H1 (cell line): ENCODE data around the gene SPTB. TPM values are rescaled to one million over a fixed set of nuclear protein-coding genes. Genes with fewer than 3 reads are reported as not detected.

Source experiments
- CHD7 ChIP-seq: fragments of 300-600 bp; sonication (generic); IDR thresholded peaks from 2 replicates; pipeline ENCODE4 v1.7.1; 2012; ENCODE audit warnings: low read length, moderate library complexity, mild to moderate bottlenecking, inconsistent platforms; ENCODE audit not compliant: insufficient replicate concordance
- CREB1 ChIP-seq: IDR thresholded peaks from 2 replicates; pipeline ENCODE4 v1.6.1; 2012; ENCODE audit warnings: inconsistent platforms
- GABPA ChIP-seq: IDR thresholded peaks from 2 replicates; pipeline ENCODE4 v1.6.1; 2011; ENCODE audit warnings: mild to moderate bottlenecking, low read length, moderate library complexity, borderline replicate concordance; ENCODE audit not compliant: insufficient read depth
- JUN ChIP-seq: IDR thresholded peaks from 2 replicates; pipeline ENCODE4 v1.6.1; 2011; ENCODE audit warnings: low read depth, mild to moderate bottlenecking, improper control_type of control experiment, low read length
- KDM1A ChIP-seq: fragments of 200-600, 300-600 bp; sonication (generic); IDR thresholded peaks from 2 replicates; pipeline ENCODE4 v1.7.1; 2016; ENCODE audit warnings: mild to moderate bottlenecking, low read length, borderline replicate concordance
- NANOG ChIP-seq: IDR thresholded peaks from 2 replicates; pipeline ENCODE4 v1.6.1; 2011; ENCODE audit warnings: low read length, low read depth, mild to moderate bottlenecking, inconsistent platforms; ENCODE audit not compliant: insufficient read depth, poor library complexity, severe bottlenecking
- RXRA ChIP-seq: IDR thresholded peaks from 2 replicates; pipeline ENCODE4 v1.6.1; 2011; ENCODE audit warnings: low read depth, mild to moderate bottlenecking, low read length, moderate library complexity; ENCODE audit not compliant: insufficient read depth
- TAF7 ChIP-seq: optimal IDR thresholded peaks from 2 replicates; pipeline ENCODE3; 2011; ENCODE audit warnings: low read depth, mild to moderate bottlenecking, inconsistent platforms, low read length, moderate library complexity, borderline replicate concordance
- polyA plus RNA-seq, 7 experiments: library from polyadenylated mRNA; depleted of rRNA in 3 of 7; stranded (reverse) in 5 of 7; unstranded in 2 of 7; fragments of >200 nt in 5 of 7; fragments of 200-250 nt in 2 of 7; gene quantifications; 1 replicate in 5 of 7; 2 replicates in 1 of 7; 4 replicates in 1 of 7; pipeline versions ENCODE4 v1.2.1 to v1.2.3, GENCODE V29; 2011 to 2013; ENCODE audit warnings: missing spikeins in 2 of 7, mixed read lengths in 2 of 7
- total RNA-seq: library from RNA; stranded (reverse); fragmentation: NEBNext Ultra II Directional; extraction: Animal tissue kit (Norgen Biotek cat#: 25700); gene quantifications from 2 replicates; pipeline ENCODE4 v1.2.1, GENCODE V29; 2021
- TF ChIP-seq, protein P1 (sequence below), 3 experiments: IDR thresholded peaks; 1 replicate in 2 of 3; 2 replicates in 1 of 3; pipeline versions ENCODE4 v1.5.1 to v1.6.1; 2011; ENCODE audit warnings: low read length in 3 of 3, mild to moderate bottlenecking in 3 of 3, inconsistent platforms in 2 of 3, low read depth in 1 of 3, moderate library complexity in 1 of 3; ENCODE audit not compliant: insufficient read depth in 1 of 3; ENCODE audit errors: control extremely low read depth in 1 of 3

SPTB gene
- total and polyA plus RNA-seq, 2 of the 8 experiments (the other 6 are each of a cell fraction or from before 2014, with no cell fraction given): 0.30 to 2.4 TPM

GRCh38 chr14:64889352-64889751 is 9.6 kb upstream of the SPTB start (continued):
- TF ChIP-seq CHD7 (no peak), NANOG (no peak), GABPA (no peak), RXRA (no peak), CREB1 (no peak), JUN (no peak), KDM1A (no peak), TAF7 (no peak)
- TF ChIP-seq, protein P1, sequence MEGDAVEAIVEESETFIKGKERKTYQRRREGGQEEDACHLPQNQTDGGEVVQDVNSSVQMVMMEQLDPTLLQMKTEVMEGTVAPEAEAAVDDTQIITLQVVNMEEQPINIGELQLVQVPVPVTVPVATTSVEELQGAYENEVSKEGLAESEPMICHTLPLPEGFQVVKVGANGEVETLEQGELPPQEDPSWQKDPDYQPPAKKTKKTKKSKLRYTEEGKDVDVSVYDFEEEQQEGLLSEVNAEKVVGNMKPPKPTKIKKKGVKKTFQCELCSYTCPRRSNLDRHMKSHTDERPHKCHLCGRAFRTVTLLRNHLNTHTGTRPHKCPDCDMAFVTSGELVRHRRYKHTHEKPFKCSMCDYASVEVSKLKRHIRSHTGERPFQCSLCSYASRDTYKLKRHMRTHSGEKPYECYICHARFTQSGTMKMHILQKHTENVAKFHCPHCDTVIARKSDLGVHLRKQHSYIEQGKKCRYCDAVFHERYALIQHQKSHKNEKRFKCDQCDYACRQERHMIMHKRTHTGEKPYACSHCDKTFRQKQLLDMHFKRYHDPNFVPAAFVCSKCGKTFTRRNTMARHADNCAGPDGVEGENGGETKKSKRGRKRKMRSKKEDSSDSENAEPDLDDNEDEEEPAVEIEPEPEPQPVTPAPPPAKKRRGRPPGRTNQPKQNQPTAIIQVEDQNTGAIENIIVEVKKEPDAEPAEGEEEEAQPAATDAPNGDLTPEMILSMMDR (IDR thresholded peaks at IDR 0.05; ENCODE audit: control extremely low read depth in 1 of 3, insufficient read depth in 1 of 3, low read depth in 1 of 3, low read length in 3 of 3): no peak
